NCI-H1694 (cell line): ENCODE results near the gene PLEKHA7.

Source experiments
- DNase-seq: peaks from one replicate; lab custom pipeline; 2025; lab: John Stamatoyannopoulos, UW

The PLEKHA7 gene

GRCh38 chr11:16738193-16738946 lies 275.8 kb downstream of the PLEKHA7 start, which contains the start of gene C11orf58:
Gene C11orf58 (plus strand): TSS chr11:16738647. CDS start chr11:16738779, 132 bp downstream.
- peak; percentile 90 for DNase-seq

- peak; percentile 51 for DNase-seq
Measured at GRCh38 chr11:16737818-16738192, 276.4 kb downstream of the PLEKHA7 start.
